PC-9 (cell line): ENCODE measurements around the gene PDK3.

ENCODE experiments used
- EZH2 ChIP-seq: fragments of 200-600 bp; sonication (generic); IDR thresholded peaks from 2 replicates; pipeline ENCODE4 v1.8.0; 2017; ENCODE audit warnings: antibody characterized with exemption, low read depth
- TF ChIP-seq, protein P1 (sequence below): fragments of 200-600 bp; sonication (generic); conservative IDR thresholded peaks from 2 replicates; pipeline ENCODE4 v1.6.1; 2017; ENCODE audit warnings: mixed run types, antibody characterized with exemption, mild to moderate bottlenecking, moderate library complexity

DNA sequence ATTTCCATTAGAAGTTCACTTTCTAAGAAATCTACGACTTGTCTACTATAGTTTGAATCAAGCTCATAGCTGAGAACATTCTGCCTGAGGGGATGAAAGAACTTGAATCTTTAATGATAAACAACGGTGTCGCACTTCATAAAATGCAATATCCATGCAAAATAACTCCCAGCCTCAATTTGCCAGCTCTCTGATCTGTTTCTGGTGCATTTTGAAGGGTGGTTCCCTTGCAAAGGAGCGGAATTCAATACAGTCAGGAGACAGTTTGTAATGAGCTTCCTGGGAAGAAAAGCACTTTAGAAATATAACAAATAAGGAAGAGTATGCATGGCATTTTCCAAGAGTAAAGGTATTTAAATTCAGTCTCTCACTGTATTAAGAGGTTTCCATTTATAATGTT is 102.1 kb downstream of the PDK3 start:
- TF ChIP-seq, protein P1, sequence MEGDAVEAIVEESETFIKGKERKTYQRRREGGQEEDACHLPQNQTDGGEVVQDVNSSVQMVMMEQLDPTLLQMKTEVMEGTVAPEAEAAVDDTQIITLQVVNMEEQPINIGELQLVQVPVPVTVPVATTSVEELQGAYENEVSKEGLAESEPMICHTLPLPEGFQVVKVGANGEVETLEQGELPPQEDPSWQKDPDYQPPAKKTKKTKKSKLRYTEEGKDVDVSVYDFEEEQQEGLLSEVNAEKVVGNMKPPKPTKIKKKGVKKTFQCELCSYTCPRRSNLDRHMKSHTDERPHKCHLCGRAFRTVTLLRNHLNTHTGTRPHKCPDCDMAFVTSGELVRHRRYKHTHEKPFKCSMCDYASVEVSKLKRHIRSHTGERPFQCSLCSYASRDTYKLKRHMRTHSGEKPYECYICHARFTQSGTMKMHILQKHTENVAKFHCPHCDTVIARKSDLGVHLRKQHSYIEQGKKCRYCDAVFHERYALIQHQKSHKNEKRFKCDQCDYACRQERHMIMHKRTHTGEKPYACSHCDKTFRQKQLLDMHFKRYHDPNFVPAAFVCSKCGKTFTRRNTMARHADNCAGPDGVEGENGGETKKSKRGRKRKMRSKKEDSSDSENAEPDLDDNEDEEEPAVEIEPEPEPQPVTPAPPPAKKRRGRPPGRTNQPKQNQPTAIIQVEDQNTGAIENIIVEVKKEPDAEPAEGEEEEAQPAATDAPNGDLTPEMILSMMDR = no peak
- TF ChIP-seq EZH2 = no peak
